HCT116 (cell line): ENCODE data around the gene ZNF521.

Source experiments
- ELF1 ChIP-seq: IDR thresholded peaks from 2 replicates; pipeline ENCODE4 v1.6.1; 2012; ENCODE audit warnings: low read depth, borderline replicate concordance
- POLR2A ChIP-seq: IDR thresholded peaks from 2 replicates; pipeline ENCODE4 v1.7.0; 2011; ENCODE audit warnings: borderline replicate concordance; ENCODE audit not compliant: insufficient read depth, insufficient read length; ENCODE audit errors: extremely low read depth
- RAD21 ChIP-seq: IDR thresholded peaks from 2 replicates; pipeline ENCODE4 v1.6.1; 2012; ENCODE audit warnings: low read depth, mild to moderate bottlenecking
- SIN3A ChIP-seq: IDR thresholded peaks from 2 replicates; pipeline ENCODE4 v1.6.1; 2012; ENCODE audit warnings: low read depth
- SP1 ChIP-seq: IDR thresholded peaks from 2 replicates; pipeline ENCODE4 v1.6.1; 2012; ENCODE audit warnings: low read depth
- YY1 ChIP-seq: IDR thresholded peaks from 2 replicates; pipeline ENCODE4 v1.6.1; 2011; ENCODE audit warnings: low read length, low read depth, moderate library complexity, mild to moderate bottlenecking; ENCODE audit not compliant: insufficient replicate concordance; ENCODE audit errors: extremely low read depth
- ZNF274 ChIP-seq: fragments of 200-500 bp; sonication (Bioruptor generic); IDR thresholded peaks from 2 replicates; pipeline ENCODE4 v1.6.1; 2014; ENCODE audit warnings: mild to moderate bottlenecking, low read depth, low read length, inconsistent platforms
- TF ChIP-seq, protein P1 (sequence below), 3 experiments: fragments of 200-600 bp in 1 of 3; sonication (generic) in 1 of 3; IDR thresholded peaks in 2 of 3; conservative IDR thresholded peaks in 1 of 3; 2 replicates each; pipeline ENCODE4 v1.5.1; 2012 to 2017; ENCODE audit warnings: low read depth in 2 of 3, low read length in 2 of 3, antibody characterized with exemption in 1 of 3, borderline replicate concordance in 1 of 3, control low read depth in 1 of 3, mild to moderate bottlenecking in 1 of 3, mixed read lengths in 1 of 3, mixed run types in 1 of 3, moderate library complexity in 1 of 3; ENCODE audit not compliant: insufficient read depth in 1 of 3
- TF ChIP-seq, protein P2 (sequence below): IDR thresholded peaks from 2 replicates; pipeline ENCODE4 v1.6.1; 2011; ENCODE audit warnings: mild to moderate bottlenecking, low read length, moderate library complexity; ENCODE audit not compliant: insufficient replicate concordance; ENCODE audit errors: extremely low read depth

GRCh38 chr18:25251068-25251467 is 100.9 kb downstream of the ZNF521 start:
- TF ChIP-seq YY1 (no peak), POLR2A (no peak), RAD21 (no peak), SP1 (no peak), SIN3A (no peak), ELF1 (no peak), ZNF274 (no peak)
- TF ChIP-seq, protein P1, sequence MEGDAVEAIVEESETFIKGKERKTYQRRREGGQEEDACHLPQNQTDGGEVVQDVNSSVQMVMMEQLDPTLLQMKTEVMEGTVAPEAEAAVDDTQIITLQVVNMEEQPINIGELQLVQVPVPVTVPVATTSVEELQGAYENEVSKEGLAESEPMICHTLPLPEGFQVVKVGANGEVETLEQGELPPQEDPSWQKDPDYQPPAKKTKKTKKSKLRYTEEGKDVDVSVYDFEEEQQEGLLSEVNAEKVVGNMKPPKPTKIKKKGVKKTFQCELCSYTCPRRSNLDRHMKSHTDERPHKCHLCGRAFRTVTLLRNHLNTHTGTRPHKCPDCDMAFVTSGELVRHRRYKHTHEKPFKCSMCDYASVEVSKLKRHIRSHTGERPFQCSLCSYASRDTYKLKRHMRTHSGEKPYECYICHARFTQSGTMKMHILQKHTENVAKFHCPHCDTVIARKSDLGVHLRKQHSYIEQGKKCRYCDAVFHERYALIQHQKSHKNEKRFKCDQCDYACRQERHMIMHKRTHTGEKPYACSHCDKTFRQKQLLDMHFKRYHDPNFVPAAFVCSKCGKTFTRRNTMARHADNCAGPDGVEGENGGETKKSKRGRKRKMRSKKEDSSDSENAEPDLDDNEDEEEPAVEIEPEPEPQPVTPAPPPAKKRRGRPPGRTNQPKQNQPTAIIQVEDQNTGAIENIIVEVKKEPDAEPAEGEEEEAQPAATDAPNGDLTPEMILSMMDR (IDR thresholded peaks at IDR 0.05 in 2 of 3, conservative IDR thresholded peaks at IDR 0.05 in 1 of 3; ENCODE audit: borderline replicate concordance in 1 of 3, insufficient read depth in 1 of 3, low read depth in 2 of 3, low read length in 2 of 3), result no peak
- TF ChIP-seq, protein P2, sequence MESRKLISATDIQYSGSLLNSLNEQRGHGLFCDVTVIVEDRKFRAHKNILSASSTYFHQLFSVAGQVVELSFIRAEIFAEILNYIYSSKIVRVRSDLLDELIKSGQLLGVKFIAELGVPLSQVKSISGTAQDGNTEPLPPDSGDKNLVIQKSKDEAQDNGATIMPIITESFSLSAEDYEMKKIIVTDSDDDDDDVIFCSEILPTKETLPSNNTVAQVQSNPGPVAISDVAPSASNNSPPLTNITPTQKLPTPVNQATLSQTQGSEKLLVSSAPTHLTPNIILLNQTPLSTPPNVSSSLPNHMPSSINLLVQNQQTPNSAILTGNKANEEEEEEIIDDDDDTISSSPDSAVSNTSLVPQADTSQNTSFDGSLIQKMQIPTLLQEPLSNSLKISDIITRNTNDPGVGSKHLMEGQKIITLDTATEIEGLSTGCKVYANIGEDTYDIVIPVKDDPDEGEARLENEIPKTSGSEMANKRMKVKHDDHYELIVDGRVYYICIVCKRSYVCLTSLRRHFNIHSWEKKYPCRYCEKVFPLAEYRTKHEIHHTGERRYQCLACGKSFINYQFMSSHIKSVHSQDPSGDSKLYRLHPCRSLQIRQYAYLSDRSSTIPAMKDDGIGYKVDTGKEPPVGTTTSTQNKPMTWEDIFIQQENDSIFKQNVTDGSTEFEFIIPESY, result no peak
